Measurements from ENCODE around the gene RUNX2. TPM values are rescaled to one million over a fixed set of nuclear protein-coding genes. Genes with fewer than 3 reads are reported as not detected.

RUNX2 gene
- polyA plus RNA-seq, 1 of the 3 experiments (the other 2 are of a cell fraction), result 4.4 TPM

- Histone ChIP-seq H2AFZ (ENCODE audit: low read depth) (no peak overlapping the region), H3K9me3 (no peaks in the 10 kb centered on the region), H3F3A (replicated peaks; ENCODE audit: insufficient read depth) (peaks cover 6% of the 10 kb centered on the region), H3K4me3 (ENCODE audit: low read depth in 2 of 2, low read length in 1 of 2) (no peak overlapping the region), H3K36me3 (replicated peaks in 1 of 2; ENCODE audit: control insufficient read depth in 1 of 2, insufficient read depth in 2 of 2, low read length in 1 of 2) (peaks cover 0 to 3% of the 10 kb centered on the region in 2 experiments), H3K4me1 (ENCODE audit: control insufficient read depth in 1 of 2, insufficient read depth in 2 of 2, low read depth in 1 of 2, low read length in 1 of 2) (peaks cover 0 to 25% of the 10 kb centered on the region in 2 experiments; a peak in 1 of 4 replicates), H4K20me1 (ENCODE audit: insufficient read depth) (no peaks in the 10 kb centered on the region), H3K79me2 (ENCODE audit: insufficient read depth) (no peaks in the 10 kb centered on the region), H3K9ac (no peak overlapping the region), H3K27ac (ENCODE audit: low read depth in 2 of 2, low read length in 1 of 2) (no peak overlapping the region), H3K4me2 (no peak overlapping the region), H3K27me3 (ENCODE audit: insufficient read depth) (no peaks in the 10 kb centered on the region), H3K9me2 (no peaks in the 10 kb centered on the region)
- TF ChIP-seq MAX (IDR thresholded peaks at IDR 0.05; ENCODE audit: low read depth), result no peak
- TF ChIP-seq USF1 (IDR thresholded peaks at IDR 0.05; ENCODE audit: borderline replicate concordance, low read depth), result no peak
- TF ChIP-seq FOXJ3 (CRISPR knock-in tag; IDR thresholded peaks at IDR 0.05), result no peak
- TF ChIP-seq TEAD4 (IDR thresholded peaks at IDR 0.05; ENCODE audit: borderline replicate concordance, insufficient read depth), result no peak
- no peak for TF ChIP-seq GATA2 (CRISPR knock-in tag; IDR thresholded peaks at IDR 0.05)
- no peak for TF ChIP-seq USF2 (IDR thresholded peaks at IDR 0.05; ENCODE audit: borderline replicate concordance, low read depth, low read length)
- no peak for TF ChIP-seq NRF1 (IDR thresholded peaks at IDR 0.05; ENCODE audit: low read depth, low read length)
- TF ChIP-seq JUND (IDR thresholded peaks at IDR 0.05), result no peak
- POLR2A ChIA-PET, result no interaction called here
- no peak for DNase-seq
- CTCF ChIA-PET, result no interaction called here
These were observed 129.0 kb downstream of the RUNX2 start for GRCh38 chr6:45457141-45457540.

- H3F3A ChIP-seq (replicated peaks; ENCODE audit: insufficient read depth), result peaks cover 6% of the 10 kb centered on the region
- H3K9me2 ChIP-seq, result no peaks in the 10 kb centered on the region
- H2AFZ ChIP-seq (ENCODE audit: low read depth), result no peak overlapping the region
- H3K9ac ChIP-seq, result no peak overlapping the region
- H4K20me1 ChIP-seq (ENCODE audit: insufficient read depth), result no peaks in the 10 kb centered on the region
- no peak for TF ChIP-seq MEF2A (IDR thresholded peaks at IDR 0.05; ENCODE audit: borderline replicate concordance, low read depth)
- no peak for TF ChIP-seq TAF1 (IDR thresholded peaks at IDR 0.05; ENCODE audit: borderline replicate concordance, low read depth, low read length)
- no peak for TF ChIP-seq NRF1 (IDR thresholded peaks at IDR 0.05; ENCODE audit: low read depth, low read length)
- no peak for TF ChIP-seq REST (IDR thresholded peaks at IDR 0.05; ENCODE audit: low read depth, low read length)
- TF ChIP-seq RAD21 (IDR thresholded peaks at IDR 0.05; ENCODE audit: low read length), result no peak
- no peaks in the 10 kb centered on the region for H3K79me2 ChIP-seq (ENCODE audit: insufficient read depth)
- 77% methylated on average over 2 of the region's 2 CpGs for WGBS (ENCODE audit: low lambda C conversion rate)
- CTCF ChIA-PET, result no interaction called here
- peaks cover 0 to 21% of the 10 kb centered on the region in 2 experiments; a peak in 2 of 4 replicates for H3K4me1 ChIP-seq (ENCODE audit: control insufficient read depth in 1 of 2, insufficient read depth in 2 of 2, low read depth in 1 of 2, low read length in 1 of 2)
- H3K27ac ChIP-seq (ENCODE audit: low read depth in 2 of 2, low read length in 1 of 2), result no peak overlapping the region
- H3K4me3 ChIP-seq (ENCODE audit: low read depth in 2 of 2, low read length in 1 of 2), result no peak overlapping the region
- no peaks in the 10 kb centered on the region for H3K27me3 ChIP-seq (ENCODE audit: insufficient read depth)
- H3K4me2 ChIP-seq, result no peak overlapping the region
- H3K36me3 ChIP-seq (replicated peaks in 1 of 2; ENCODE audit: control insufficient read depth in 1 of 2, insufficient read depth in 2 of 2, low read length in 1 of 2), result peaks cover 0 to 3% of the 10 kb centered on the region in 2 experiments
- H3K9me3 ChIP-seq, result no peaks in the 10 kb centered on the region
- DNase-seq, result no peak
- POLR2A ChIA-PET, result no interaction called here
These were observed 130.5 kb downstream of the RUNX2 start for GRCh38 chr6:45458672-45459071.
